Activated T-cell treated with anti-CD3 and anti-CD28 coated beads, Interleukin-2, amount 50 U/mL, for 72 hours (primary cell): Measurements from ENCODE around the gene FUT6. TPM values are rescaled to one million over a fixed set of nuclear protein-coding genes. Genes with fewer than 3 reads are reported as not detected.
"Not testable (repeated sequence)": the region's sequence is repeated elsewhere in the genome, so short reads cannot be mapped to it uniquely, and the experiment has no call there.

ENCODE experiments used
- ATAC-seq, 2 donors: fragments of 150-1000 bp; cut with Tn5 transposase; replicated peaks in 1 of 2; 2 replicates each; pipeline ENCODE4 v1.10.0; 2021; ENCODE audit warnings: moderate library complexity in 2 of 2, mild to moderate bottlenecking in 1 of 2
- DNase-seq, 2 donors: peaks; one replicate each; pipeline ENCODE4 v3.0.0; 2021 to 2022; ENCODE audit warnings: mixed read lengths in 1 of 2
- H3K27ac Mint-ChIP-seq: one replicate; pipeline ENCODE4 v1.8.0; 2022; ENCODE audit warnings: mild to moderate bottlenecking, moderate library complexity, mixed read lengths
- H3K27me3 Mint-ChIP-seq: one replicate; pipeline ENCODE4 v1.8.0; 2022; ENCODE audit warnings: low read depth, mixed read lengths
- H3K36me3 Mint-ChIP-seq, 2 donors: one replicate each; pipeline ENCODE4 v1.8.0; 2022; ENCODE audit warnings: mixed read lengths in 2 of 2, mild to moderate bottlenecking in 1 of 2; ENCODE audit not compliant: insufficient read depth in 2 of 2
- H3K4me1 Mint-ChIP-seq: one replicate; pipeline ENCODE4 v1.8.0; 2022; ENCODE audit warnings: low read depth, mixed read lengths
- H3K4me3 Mint-ChIP-seq, 2 donors: one replicate each; pipeline ENCODE4 v1.8.0; 2022; ENCODE audit warnings: mild to moderate bottlenecking in 2 of 2, mixed read lengths in 2 of 2, moderate library complexity in 2 of 2
- H3K9me3 Mint-ChIP-seq, 2 donors: one replicate each; pipeline ENCODE4 v1.8.0; 2022; ENCODE audit warnings: mixed read lengths in 2 of 2
- total RNA-seq, 2 donors: library from RNA; stranded (reverse); gene quantifications; one replicate each; pipeline ENCODE4 v1.2.3, GENCODE V29; 2022

The FUT6 gene
- total RNA-seq, 2 donors from 2014 or later, result 0.21 TPM; not detected in 1

GRCh38 chr19:5870986-5871394 lies 31.5 kb upstream of the FUT6 start:
- no peak for DNase-seq
- no peak overlapping the region for H3K27ac Mint-ChIP-seq
- no peaks in the 10 kb centered on the region for H3K36me3 Mint-ChIP-seq
- no peaks in the 10 kb centered on the region for H3K27me3 Mint-ChIP-seq
- no peaks in the 10 kb centered on the region for H3K4me1 Mint-ChIP-seq
- H3K4me3 Mint-ChIP-seq, result no peak overlapping the region
- ATAC-seq, result no peak
- no peaks in the 10 kb centered on the region for H3K9me3 Mint-ChIP-seq

- no peaks in the 10 kb centered on the region for H3K4me1 Mint-ChIP-seq
- ATAC-seq (no peak), DNase-seq (no peak)
- H3K4me3 Mint-ChIP-seq, result no peak overlapping the region
- no peaks in the 10 kb centered on the region for H3K27me3 Mint-ChIP-seq
- no peaks in the 10 kb centered on the region for H3K36me3 Mint-ChIP-seq
- no peak overlapping the region for H3K27ac Mint-ChIP-seq
- H3K9me3 Mint-ChIP-seq, result no peaks in the 10 kb centered on the region
Measured at GRCh38 chr19:5867201-5868136, 28.0 kb upstream of the FUT6 start.

- DNase-seq (no peak), ATAC-seq (no peak)
- no peaks in the 10 kb centered on the region for H3K4me1 Mint-ChIP-seq
- no peaks in the 10 kb centered on the region for H3K36me3 Mint-ChIP-seq
- H3K27ac Mint-ChIP-seq, result no peak overlapping the region
- H3K27me3 Mint-ChIP-seq, result peaks cover 7% of the 10 kb centered on the region
- no peak overlapping the region for H3K4me3 Mint-ChIP-seq
- H3K9me3 Mint-ChIP-seq, result no peaks in the 10 kb centered on the region
Measured at GRCh38 chr19:5865772-5866171, 26.3 kb upstream of the FUT6 start.

- DNase-seq, result no peak
- Mint-ChIP-seq H3K27ac (no peak overlapping the region), H3K4me1 (no peaks in the 10 kb centered on the region), H3K36me3 (no peaks in the 10 kb centered on the region), H3K4me3 (no peak overlapping the region), H3K27me3 (peaks cover 7% of the 10 kb centered on the region), H3K9me3 (no peaks in the 10 kb centered on the region)
- ATAC-seq, result no peak
Measured at GRCh38 chr19:5864725-5865486, 25.4 kb upstream of the FUT6 start.

- H3K36me3 Mint-ChIP-seq, result no peaks in the 10 kb centered on the region
- peaks cover 7% of the 10 kb centered on the region for H3K27me3 Mint-ChIP-seq
- H3K9me3 Mint-ChIP-seq, result no peaks in the 10 kb centered on the region
- DNase-seq (no peak), ATAC-seq (no peak)
- no peak overlapping the region for H3K27ac Mint-ChIP-seq
- no peak overlapping the region for H3K4me3 Mint-ChIP-seq
- no peaks in the 10 kb centered on the region for H3K4me1 Mint-ChIP-seq
Measured at GRCh38 chr19:5864013-5864720, 24.7 kb upstream of the FUT6 start.

- Mint-ChIP-seq H3K4me3 (no peak overlapping the region), H3K27ac (no peak overlapping the region)
Measured at GRCh38 chr19:5863030-5863665, 23.6 kb upstream of the FUT6 start.

GRCh38 chr19:5857203-5858081 lies 17.9 kb upstream of the FUT6 start:
- ATAC-seq, result no peak
- peaks cover 7% of the 10 kb centered on the region for H3K27me3 Mint-ChIP-seq
- no peak overlapping the region for H3K4me3 Mint-ChIP-seq
- H3K4me1 Mint-ChIP-seq, result peaks cover 4% of the 10 kb centered on the region
- no peaks in the 10 kb centered on the region for H3K9me3 Mint-ChIP-seq
- no peak overlapping the region for H3K27ac Mint-ChIP-seq
- H3K36me3 Mint-ChIP-seq, result no peaks in the 10 kb centered on the region
- DNase-seq, result no peak

More at GRCh38 chr19:5863030-5863665, 23.6 kb upstream of the FUT6 start:
- Mint-ChIP-seq H3K36me3 (no peaks in the 10 kb centered on the region), H3K9me3 (no peaks in the 10 kb centered on the region), H3K4me1 (no peaks in the 10 kb centered on the region), H3K27me3 (peaks cover 7% of the 10 kb centered on the region)
- DNase-seq (no peak), ATAC-seq (no peak)

- not testable (repeated sequence) for H3K4me3 Mint-ChIP-seq, H3K27me3 Mint-ChIP-seq, H3K4me1 Mint-ChIP-seq, DNase-seq, H3K36me3 Mint-ChIP-seq, ATAC-seq, H3K9me3 Mint-ChIP-seq, H3K27ac Mint-ChIP-seq
Measured at GRCh38 chr19:5855151-5855550, 15.6 kb upstream of the FUT6 start.

GRCh38 chr19:5854121-5854520 lies 14.6 kb upstream of the FUT6 start:
- H3K9me3 Mint-ChIP-seq, DNase-seq, H3K27ac Mint-ChIP-seq, H3K4me1 Mint-ChIP-seq, H3K36me3 Mint-ChIP-seq, H3K4me3 Mint-ChIP-seq, ATAC-seq, H3K27me3 Mint-ChIP-seq: not testable (repeated sequence)

- Mint-ChIP-seq H3K27me3 (no peaks in the 10 kb centered on the region), H3K9me3 (no peaks in the 10 kb centered on the region), H3K27ac (no peak within 1 kb of the TSS), H3K4me3 (no peak within 1 kb of the TSS), H3K36me3 (no peaks in the 10 kb centered on the region), H3K4me1 (peaks cover 4% of the 10 kb centered on the region)
- ATAC-seq (no peak), DNase-seq (no peak)
Measured at GRCh38 chr19:5851302-5851701, 11.8 kb upstream of the FUT6 start, which contains the start of gene FUT3. Gene FUT3, minus strand, starts transcription at chr19:5851449.

- H3K27ac Mint-ChIP-seq, result no peak overlapping the region
- H3K36me3 Mint-ChIP-seq, result no peaks in the 10 kb centered on the region
- H3K4me1 Mint-ChIP-seq, result peaks cover 4% of the 10 kb centered on the region
- no peaks in the 10 kb centered on the region for H3K27me3 Mint-ChIP-seq
- ATAC-seq, result no peak
- H3K4me3 Mint-ChIP-seq, result no peak overlapping the region
- H3K9me3 Mint-ChIP-seq, result no peaks in the 10 kb centered on the region
- no peak for DNase-seq
Measured at GRCh38 chr19:5850743-5851293, 11.3 kb upstream of the FUT6 start.

GRCh38 chr19:5850189-5850588 lies 10.7 kb upstream of the FUT6 start:
- DNase-seq (no peak), ATAC-seq (no peak)
- Mint-ChIP-seq H3K27me3 (no peaks in the 10 kb centered on the region), H3K36me3 (no peaks in the 10 kb centered on the region), H3K9me3 (no peaks in the 10 kb centered on the region), H3K4me3 (no peak overlapping the region), H3K27ac (no peak overlapping the region), H3K4me1 (peaks cover 4% of the 10 kb centered on the region)
